IPS-NIHi7 (cell line): ENCODE results near the gene EMILIN2.
A peak's percentile ranks its signal among the peaks of the same experiment; 100 is the strongest.
"Not testable (repeated sequence)": the region's sequence is repeated elsewhere in the genome, so short reads cannot be mapped to it uniquely, and the experiment has no call there.

ENCODE experiments used
- DNase-seq: peaks from one replicate; pipeline ENCODE4 v3.0.0; 2012; ENCODE audit warnings: mixed read lengths; ENCODE audit errors: extremely low spot score

The EMILIN2 gene

GRCh38 chr18:2845172-2845571, 1.6 kb upstream of the EMILIN2 start:
- no peak for DNase-seq

DNA sequence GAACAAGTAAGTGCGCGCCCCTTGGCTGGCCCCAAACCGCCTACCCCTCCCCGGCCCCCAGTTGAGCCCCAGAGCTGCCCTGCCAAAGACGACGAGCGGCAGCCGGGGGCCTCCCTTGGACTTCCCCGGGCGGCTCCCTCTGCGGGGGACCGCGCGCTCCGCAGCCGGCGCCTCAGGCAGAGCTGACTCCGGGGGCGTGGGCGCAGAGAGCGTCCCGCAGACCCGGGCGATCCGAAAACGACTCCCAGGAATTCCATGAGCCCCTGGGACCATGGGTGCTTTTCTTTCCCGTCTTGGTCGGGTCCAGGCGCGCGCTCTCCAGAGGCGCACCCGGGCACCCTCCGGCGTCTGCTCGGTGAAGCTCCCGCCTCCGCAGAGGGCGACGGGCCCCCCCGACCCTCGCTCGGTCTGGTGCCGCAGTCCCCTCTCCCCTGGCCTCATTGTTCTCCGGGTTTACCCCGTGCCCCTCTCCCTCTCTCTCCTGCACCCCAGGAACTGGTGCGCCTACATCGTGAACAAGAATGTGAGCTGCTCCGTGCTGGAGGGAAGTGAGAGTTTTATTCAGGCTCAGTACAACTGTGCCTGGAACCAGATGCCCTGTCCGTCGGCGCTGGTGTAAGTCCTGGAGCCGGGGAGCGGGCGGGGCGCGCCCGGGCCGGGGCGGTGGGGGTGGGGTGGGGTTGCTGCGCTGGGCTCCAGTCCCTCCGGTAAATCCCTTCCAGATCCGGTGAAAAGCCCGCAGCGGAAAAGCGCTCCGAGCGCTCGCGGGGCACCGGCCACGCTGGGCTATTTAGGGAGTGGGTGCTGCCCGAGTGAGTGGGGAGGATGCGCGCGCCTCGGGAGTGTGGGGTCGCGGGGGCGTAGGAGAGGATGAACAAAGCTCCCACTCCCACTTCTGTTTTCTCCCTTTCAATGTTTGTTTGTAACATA, 776 bp downstream of the EMILIN2 start:
- peak; percentile 68 for DNase-seq

DNA sequence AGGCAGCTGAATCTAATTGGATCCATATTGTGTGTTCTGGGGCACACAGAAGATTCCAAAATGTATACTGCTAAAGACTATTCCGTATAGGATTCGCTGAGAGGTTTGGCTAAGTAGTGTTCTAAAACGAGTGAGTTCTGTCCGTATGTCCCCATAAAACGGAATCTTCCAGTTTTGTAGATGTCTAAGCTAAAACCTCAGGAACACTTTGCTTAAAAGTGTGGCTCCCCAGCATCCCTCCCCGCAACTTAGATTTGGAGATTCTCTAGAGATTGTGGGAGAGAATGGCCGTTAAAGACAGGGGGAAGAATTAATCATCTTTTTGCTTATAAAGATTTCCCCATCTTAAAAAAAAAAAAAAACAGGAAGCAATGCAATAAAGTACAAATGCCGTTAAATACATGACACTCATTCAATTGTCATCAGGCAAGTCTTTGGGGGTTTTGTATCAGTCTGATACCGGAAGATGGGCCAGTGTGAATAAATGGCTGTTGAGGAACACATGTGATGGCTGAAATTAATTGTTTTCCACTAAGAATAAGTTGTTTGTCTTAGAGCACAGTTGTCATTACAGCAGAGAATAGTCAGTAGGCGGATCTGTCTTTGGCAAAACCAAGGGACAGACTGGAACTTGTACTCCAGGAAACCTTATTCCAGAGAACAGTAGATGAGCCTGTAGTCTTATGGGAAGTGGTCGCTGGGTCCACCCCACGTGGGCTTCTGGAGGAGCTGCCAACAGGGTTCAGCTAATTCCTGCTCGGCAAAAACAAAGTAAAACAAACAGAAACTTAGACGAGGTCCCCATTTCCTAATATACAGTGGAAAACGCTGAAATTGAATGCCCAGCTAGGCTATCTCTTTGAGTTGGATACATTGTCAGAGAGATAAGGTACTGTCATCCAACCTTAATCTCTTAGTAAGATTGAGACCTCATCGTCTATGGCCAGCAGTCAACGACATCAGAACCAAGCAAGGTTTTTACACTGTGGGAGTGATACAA, 1.7 kb downstream of the EMILIN2 start:
- DNase-seq = no peak

GRCh38 chr18:2850816-2851215, 4.0 kb downstream of the EMILIN2 start:
- DNase-seq = no peak

DNA sequence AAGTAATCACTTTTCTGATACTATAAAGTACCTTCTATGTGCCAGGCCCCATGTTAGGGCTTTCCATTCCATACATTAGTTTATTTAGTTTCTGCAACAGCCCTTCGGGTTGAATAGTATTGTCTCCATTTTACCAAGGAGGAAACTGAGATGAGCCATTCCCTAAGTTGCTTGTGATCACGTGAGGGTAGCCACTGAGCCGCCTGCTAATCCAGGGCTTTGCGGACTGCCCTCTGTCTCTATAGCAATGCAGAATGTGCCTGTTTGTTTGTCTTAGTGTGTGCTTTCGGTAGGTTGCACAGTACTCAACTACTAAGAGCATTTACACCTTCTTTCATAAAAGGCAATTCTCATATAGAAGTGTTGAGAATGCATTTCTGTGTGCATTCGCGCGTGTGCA, 5.0 kb downstream of the EMILIN2 start:
- no peak for DNase-seq

- DNase-seq = not testable (repeated sequence)
These were observed 5.7 kb downstream of the EMILIN2 start for GRCh38 chr18:2852460-2852859.

GRCh38 chr18:2853173-2853925, 6.5 kb downstream of the EMILIN2 start:
- DNase-seq = no peak

DNA sequence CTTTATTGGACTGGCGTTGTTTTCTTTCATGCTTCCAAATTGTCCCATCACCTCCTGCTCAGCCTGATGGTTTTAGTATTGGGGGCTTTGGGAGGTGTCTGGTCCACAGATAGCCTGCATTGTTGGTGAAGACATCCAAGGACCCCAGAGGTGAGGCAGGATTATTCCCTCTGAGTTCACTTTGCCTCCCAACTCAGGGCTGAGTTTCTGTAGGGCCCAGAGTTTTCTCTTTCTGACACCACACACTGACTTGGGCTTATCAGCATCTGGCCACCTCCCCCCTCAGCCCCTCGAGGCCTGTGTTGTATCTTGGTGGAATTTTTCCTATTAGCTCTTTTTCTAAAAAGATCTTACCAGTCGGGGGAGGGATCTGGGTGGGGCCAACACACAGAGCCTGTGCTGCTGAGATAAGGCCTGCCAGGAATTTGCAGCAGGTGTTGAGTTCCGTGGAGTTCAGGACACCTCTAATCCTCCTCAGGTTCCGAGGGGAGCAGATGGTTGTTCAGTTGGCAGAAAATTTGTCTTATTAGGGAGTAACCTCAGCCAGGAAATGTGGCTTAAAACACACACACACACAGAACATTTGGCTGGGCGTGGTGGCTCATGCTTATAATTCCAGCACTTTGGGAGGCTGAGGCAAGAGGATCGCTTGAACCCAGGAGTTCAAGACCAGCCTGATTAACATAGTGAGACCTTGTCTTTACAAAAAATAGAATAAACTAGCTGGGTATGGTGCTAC, 7.3 kb downstream of the EMILIN2 start:
- DNase-seq = no peak

DNA sequence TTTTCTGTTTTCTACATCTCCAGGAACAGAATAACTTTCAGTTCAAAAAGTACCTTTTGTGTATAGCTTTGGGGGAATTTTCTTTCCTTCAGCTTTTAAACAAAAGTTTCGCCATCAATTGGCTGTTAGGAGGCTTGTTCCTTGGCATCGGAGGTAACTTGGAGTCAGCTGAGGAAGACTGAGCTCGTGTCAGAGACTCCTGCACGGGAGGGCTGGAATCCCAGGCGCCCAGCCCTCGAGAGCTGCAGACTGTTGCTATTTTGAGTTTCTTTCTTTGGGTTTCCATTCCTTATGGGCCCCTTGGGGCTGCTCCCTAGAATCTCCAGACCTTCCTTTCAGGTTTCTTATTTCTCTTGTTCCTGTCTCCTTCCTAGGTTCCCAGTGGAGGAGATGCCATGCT, 8.1 kb downstream of the EMILIN2 start:
- no peak for DNase-seq

DNA sequence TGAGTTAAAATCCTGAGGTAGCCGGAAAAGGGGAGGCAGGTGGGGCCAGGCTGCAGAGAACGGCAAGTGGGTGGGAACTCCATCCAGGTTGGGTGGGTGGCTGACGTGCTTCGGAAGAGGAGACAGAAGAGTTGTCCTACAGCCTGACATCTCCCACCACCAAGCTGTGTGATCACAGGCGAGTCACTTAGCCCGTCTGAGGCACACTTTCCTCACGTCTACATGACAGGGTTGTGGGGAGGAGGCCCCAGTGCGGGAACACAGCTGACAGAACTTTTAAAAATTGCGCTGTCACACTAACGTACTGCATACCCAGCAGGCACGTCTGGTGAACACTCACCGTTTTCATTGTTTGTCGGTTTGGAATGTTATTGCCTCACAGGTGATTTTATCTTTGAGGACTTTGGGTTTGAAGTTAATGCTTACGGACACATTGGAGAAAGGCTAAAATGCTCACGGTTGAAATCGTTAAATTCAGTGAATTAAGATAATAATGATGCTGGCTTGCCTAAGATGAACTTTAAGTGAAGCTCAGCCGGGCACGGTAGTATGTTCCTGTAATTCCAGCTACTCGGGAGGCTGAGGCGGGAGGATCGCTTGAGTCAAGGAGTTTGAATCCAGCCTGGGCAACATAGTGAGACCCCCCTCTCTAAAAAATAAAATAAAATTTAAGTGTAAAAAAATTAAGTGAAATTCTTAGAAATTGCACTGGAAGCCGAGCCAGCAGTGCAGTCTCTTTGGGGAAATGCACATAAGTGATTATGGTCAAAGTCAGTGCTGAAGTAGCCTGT, 8.9 kb downstream of the EMILIN2 start:
- DNase-seq = no peak

- no peak for DNase-seq
These were observed 9.9 kb downstream of the EMILIN2 start for GRCh38 chr18:2856547-2857170.

DNA sequence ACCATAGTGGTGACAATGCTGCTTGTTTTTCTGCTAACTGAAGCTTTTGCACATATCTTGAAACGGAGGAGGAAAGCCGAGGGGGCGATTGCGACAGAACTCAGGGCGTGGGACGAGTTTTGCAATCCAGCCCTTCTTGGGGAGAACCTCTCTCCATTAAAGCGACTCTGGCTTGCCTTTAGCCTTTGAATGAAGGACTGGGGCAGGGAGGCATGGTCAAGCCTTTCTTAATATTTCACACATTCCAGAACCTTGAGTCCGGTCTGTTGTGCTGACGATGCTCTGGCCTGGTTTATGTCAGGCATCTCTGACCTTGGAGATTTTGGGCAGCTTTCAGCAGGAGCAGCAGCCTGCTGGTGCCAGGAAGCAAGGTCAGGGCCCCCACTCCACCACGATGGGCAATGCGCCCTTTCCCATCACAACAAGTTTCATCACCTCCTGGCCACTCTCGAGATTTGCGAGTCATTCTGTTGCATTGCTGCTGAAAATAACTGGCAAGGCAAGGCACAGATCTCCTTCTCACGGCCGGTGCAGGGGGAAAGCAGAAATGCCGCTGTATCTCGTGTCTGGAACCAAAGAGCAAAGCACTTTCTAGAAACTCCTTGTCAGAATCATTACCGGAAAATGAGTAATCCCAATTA, 10.8 kb downstream of the EMILIN2 start:
- DNase-seq = no peak

- DNase-seq = not testable (repeated sequence)
These were observed 13.6 kb downstream of the EMILIN2 start for GRCh38 chr18:2860397-2860796.

DNA sequence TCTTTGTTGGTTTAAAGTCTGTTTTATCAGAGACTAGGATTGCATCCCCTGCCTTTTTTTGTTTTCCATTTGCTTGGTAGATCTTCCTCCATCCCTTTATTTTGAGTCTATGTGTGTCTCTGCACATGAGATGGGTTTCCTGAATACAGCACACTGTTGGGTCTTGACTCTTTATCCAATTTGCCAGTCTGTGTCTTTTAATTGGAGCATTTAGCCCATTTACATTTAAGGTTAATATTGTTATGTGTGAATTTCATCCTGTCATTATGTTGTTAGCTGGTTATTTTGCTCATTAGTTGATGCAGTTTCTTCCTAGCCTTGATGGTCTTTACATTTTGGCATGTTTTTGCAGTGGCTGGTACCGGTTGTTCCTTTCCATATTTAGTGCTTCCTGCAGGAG, 17.2 kb downstream of the EMILIN2 start:
- not testable (repeated sequence) for DNase-seq

DNA sequence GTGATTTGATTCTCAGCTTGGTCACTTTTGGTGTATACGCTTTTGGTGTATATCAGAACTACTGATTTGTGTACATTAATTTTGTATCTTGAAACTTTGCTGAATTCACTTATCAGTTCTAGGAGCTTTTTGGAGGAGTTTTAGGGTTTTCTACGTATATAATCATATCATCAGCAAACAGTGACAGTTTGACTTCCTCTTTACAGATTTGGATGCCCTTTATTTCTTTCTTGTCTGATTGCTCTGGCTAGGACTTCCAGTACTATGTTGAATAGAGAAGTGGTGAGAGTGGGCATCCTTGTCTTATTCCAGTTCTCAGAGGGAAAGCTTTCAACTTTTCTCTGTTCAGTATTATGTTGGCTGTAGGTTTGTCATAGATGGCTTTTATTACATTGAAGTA, 19.7 kb downstream of the EMILIN2 start:
- not testable (repeated sequence) for DNase-seq

DNA sequence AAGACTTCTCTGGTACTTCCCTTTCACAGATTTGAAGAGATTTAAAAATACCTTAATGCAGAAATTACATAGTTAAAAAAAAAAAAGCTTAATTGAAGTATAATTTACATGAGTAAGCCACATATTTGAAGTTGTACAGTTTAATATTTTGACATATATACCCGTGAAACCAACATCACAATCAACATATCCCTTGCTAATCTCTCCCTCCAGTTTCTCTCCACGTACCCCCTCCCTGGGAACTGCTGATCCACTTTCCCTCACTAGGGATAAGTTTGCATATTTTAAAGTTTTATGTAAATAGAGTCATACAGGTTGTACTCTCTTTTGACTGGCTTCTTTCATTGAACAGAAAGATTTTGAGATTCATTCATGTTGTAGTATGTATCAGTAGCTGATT, 22.4 kb downstream of the EMILIN2 start:
- no peak for DNase-seq

- no peak for DNase-seq
These were observed 24.4 kb downstream of the EMILIN2 start for GRCh38 chr18:2871111-2871720.

DNA sequence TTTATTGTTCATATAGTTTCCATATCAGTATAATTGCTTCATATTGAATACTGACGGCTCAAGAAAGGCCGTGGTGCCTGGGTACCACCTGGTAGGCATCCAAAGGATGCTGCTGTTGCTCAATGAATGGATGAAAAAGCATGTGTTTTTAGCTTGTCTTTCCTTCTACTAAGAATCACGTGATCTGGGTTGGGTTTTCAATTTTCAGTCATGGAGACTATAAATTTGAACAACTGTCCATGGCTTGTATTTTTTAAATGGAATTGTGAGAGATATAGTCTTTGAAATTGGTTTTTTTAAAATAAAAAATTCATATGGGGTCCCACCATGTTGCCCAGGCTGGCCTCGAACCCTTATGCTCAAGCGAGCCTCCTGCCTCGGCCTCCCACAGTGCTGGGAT, 25.3 kb downstream of the EMILIN2 start:
- no peak for DNase-seq

DNA sequence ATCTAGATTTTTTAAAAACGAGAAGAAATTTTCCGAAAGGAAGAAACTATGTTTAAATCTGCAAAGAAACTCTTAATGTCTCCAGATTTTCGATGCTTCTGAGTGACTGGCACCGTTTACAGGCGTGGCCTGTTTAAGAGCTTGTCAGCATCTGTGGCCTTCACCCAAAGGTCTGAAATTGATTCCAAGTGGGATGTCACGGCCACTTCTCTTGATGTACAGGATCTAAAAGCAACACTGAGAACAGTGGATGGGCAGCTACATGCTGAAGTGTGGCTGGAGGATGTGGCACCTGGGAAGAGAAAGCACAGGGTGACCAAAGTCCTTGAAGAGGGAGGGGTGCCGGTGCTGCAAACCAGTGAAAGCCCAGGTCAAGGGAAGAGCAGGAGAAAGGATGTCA, 28.0 kb downstream of the EMILIN2 start:
- no peak for DNase-seq
